GM19468 (cell line): ENCODE data around the gene MARVELD3.

Source experiments
- ATAC-seq: cut with Tn5 transposase; IDR thresholded peaks from one replicate; pipeline ENCODE4 v1.9.1; 2021; ENCODE audit warnings: mild to moderate bottlenecking, moderate library complexity, moderate number of reproducible peaks; ENCODE audit not compliant: unreplicated experiment; ENCODE audit errors: extremely low read depth

Gene MARVELD3

GRCh38 chr16:71622088-71622487 lies 3.9 kb upstream of the MARVELD3 start:
- ATAC-seq, result no peak

GRCh38 chr16:71623597-71623996 lies 2.4 kb upstream of the MARVELD3 start:
- no peak for ATAC-seq

GRCh38 chr16:71625113-71625850 lies 702 bp upstream of the MARVELD3 start:
- no peak for ATAC-seq

GRCh38 chr16:71626858-71627213 lies 852 bp downstream of the MARVELD3 start:
- no peak for ATAC-seq

- ATAC-seq, result no peak
These were observed 1.8 kb downstream of the MARVELD3 start for GRCh38 chr16:71627731-71628181.

- no peak for ATAC-seq
These were observed 2.8 kb downstream of the MARVELD3 start for GRCh38 chr16:71628810-71629209.

- ATAC-seq, result no peak
These were observed 3.5 kb downstream of the MARVELD3 start for GRCh38 chr16:71629278-71630016.

- ATAC-seq, result no peak
These were observed 4.8 kb downstream of the MARVELD3 start for GRCh38 chr16:71630808-71631207.

GRCh38 chr16:71631776-71632175 lies 5.8 kb downstream of the MARVELD3 start:
- ATAC-seq, result no peak

GRCh38 chr16:71635632-71636031 lies 9.6 kb downstream of the MARVELD3 start:
- no peak for ATAC-seq

GRCh38 chr16:71637398-71637797 lies 11.4 kb downstream of the MARVELD3 start:
- no peak for ATAC-seq

GRCh38 chr16:71645450-71645849 lies 19.5 kb downstream of the MARVELD3 start:
- no peak for ATAC-seq

GRCh38 chr16:71647391-71647790 lies 21.4 kb downstream of the MARVELD3 start:
- ATAC-seq, result no peak

- ATAC-seq, result no peak
These were observed 22.2 kb downstream of the MARVELD3 start for GRCh38 chr16:71648162-71648561.

GRCh38 chr16:71648921-71649320 lies 22.9 kb downstream of the MARVELD3 start:
- no peak for ATAC-seq

GRCh38 chr16:71649704-71650103 lies 23.7 kb downstream of the MARVELD3 start:
- no peak for ATAC-seq

- ATAC-seq, result no peak
These were observed 32.8 kb downstream of the MARVELD3 start for GRCh38 chr16:71658771-71659170.

GRCh38 chr16:71659471-71659870 lies 33.5 kb downstream of the MARVELD3 start:
- no peak for ATAC-seq

GRCh38 chr16:71666264-71666663 lies 40.3 kb downstream of the MARVELD3 start:
- ATAC-seq, result no peak

- ATAC-seq, result no peak
These were observed 41.1 kb downstream of the MARVELD3 start for GRCh38 chr16:71666928-71667707.
